K562 (cell line): ENCODE data around the gene IGLL1. TPM values are rescaled to one million over a fixed set of nuclear protein-coding genes. Genes with fewer than 3 reads are reported as not detected.
A peak's percentile ranks its signal among the peaks of the same experiment; 100 is the strongest.

ENCODE experiments used
- ATAC-seq: fragments of 200-7000 bp; cut with Tn5 transposase; 3 replicates; pipeline ENCODE4 v1.9.1; 2020; ENCODE audit warnings: moderate library complexity
- BruUV-seq: library from RNA; stranded (reverse); fragments of 400-500 nt; replicated peaks from 2 replicates; lab custom pipeline; 2021; lab: Mats Ljungman, UMichigan
- CTCF ChIA-PET: fragments of 300-600 bp; formaldehyde crosslinking; extraction: SDS; loops from one replicate; lab custom pipeline; 2021; ENCODE audit warnings: low intra/inter-chr PET ratio; lab: Yijun Ruan, JAX
- POLR2A ChIA-PET: fragments of 300-600, 350-650 bp; sonication (Branson Sonifier 250); formaldehyde crosslinking; extraction: SDS; loops from one replicate; lab custom pipeline; 2021; ENCODE audit warnings: antibody characterized with exemption, inconsistent platforms; lab: Yijun Ruan, JAX
- DNase-seq, 4 experiments: peaks; one replicate each; pipeline versions ENCODE4 v3.0.0 to v3.0.0-alpha.2; 2011 to 2018; ENCODE audit warnings: low spot score in 3 of 4, mixed read lengths in 3 of 4; ENCODE audit errors: extremely low read depth in 1 of 4
- FAIRE-seq: peaks from 2 replicates; lab custom pipeline; 2011; peaks lifted over from hg19 to GRCh38; lab: Jason Lieb, UNC
- H2AFZ ChIP-seq: 2 replicates; pipeline ENCODE4 v1.6.0; 2011; ENCODE audit warnings: low read depth, low read length, control low read depth, inconsistent platforms
- H3K27ac ChIP-seq: fragments of 200-600 bp; 3 replicates; pipeline ENCODE4 v1.8.0; 2011; ENCODE audit warnings: low read depth, mild to moderate bottlenecking, control low read depth, inconsistent platforms, low read length, moderate library complexity, mixed read lengths; ENCODE audit errors: extremely low read depth
- H3K27me3 ChIP-seq, 2 experiments: fragments of 300-600 bp in 1 of 2; 2 replicates in 1 of 2; 3 replicates in 1 of 2; pipeline versions ENCODE4 v1.6.0 to v1.8.0; 2011; ENCODE audit warnings: inconsistent platforms in 2 of 2, low read length in 2 of 2, mild to moderate bottlenecking in 1 of 2, mixed read lengths in 1 of 2, moderate library complexity in 1 of 2; ENCODE audit not compliant: control insufficient read depth in 2 of 2, insufficient read depth in 2 of 2
- H3K36me3 ChIP-seq: fragments of 300-600 bp; 3 replicates; pipeline ENCODE4 v1.8.0; 2011; ENCODE audit warnings: mild to moderate bottlenecking, low read length, inconsistent platforms; ENCODE audit not compliant: control insufficient read depth, insufficient read depth
- H3K4me1 ChIP-seq, 2 experiments: fragments of 200-600 bp in 1 of 2; replicated peaks in 1 of 2; 2 replicates in 1 of 2; 3 replicates in 1 of 2; pipeline versions ENCODE4 v1.5.1 to v1.8.0; 2011; ENCODE audit warnings: inconsistent platforms in 2 of 2, low read length in 2 of 2, mild to moderate bottlenecking in 1 of 2, mixed read lengths in 1 of 2, moderate library complexity in 1 of 2; ENCODE audit not compliant: control insufficient read depth in 2 of 2, insufficient read depth in 2 of 2
- H3K4me2 ChIP-seq: 2 replicates; pipeline ENCODE4 v1.6.1; 2011; ENCODE audit warnings: low read length, control low read depth, inconsistent platforms, mixed read lengths; ENCODE audit not compliant: insufficient read depth
- H3K4me3 ChIP-seq: fragments of 200-600 bp; sonication (generic), shearing (Covaris generic); 2 replicates; pipeline ENCODE4 v1.5.1; 2016; ENCODE audit warnings: control low read depth, inconsistent platforms
- H3K79me2 ChIP-seq: fragments of 200-600 bp; 3 replicates; pipeline ENCODE4 v1.8.0; 2011; ENCODE audit warnings: low read length, inconsistent platforms; ENCODE audit not compliant: control insufficient read depth, insufficient read depth
- H3K9ac ChIP-seq, 2 experiments: 2 replicates each; pipeline versions ENCODE4 v1.6.0 to v1.6.1; 2011; ENCODE audit warnings: low read depth in 2 of 2, low read length in 2 of 2, control low read depth in 1 of 2, inconsistent platforms in 1 of 2, mild to moderate bottlenecking in 1 of 2, mixed read lengths in 1 of 2; ENCODE audit not compliant: insufficient read depth in 1 of 2
- H3K9me1 ChIP-seq: one replicate; pipeline ENCODE4 v1.6.0; 2011; ENCODE audit warnings: inconsistent platforms, mild to moderate bottlenecking, low read length, moderate library complexity; ENCODE audit not compliant: control insufficient read depth, insufficient read depth
- H3K9me3 ChIP-seq: replicated peaks from 2 replicates; pipeline ENCODE4 v1.5.1; 2011; ENCODE audit warnings: low read depth, low read length, inconsistent platforms; ENCODE audit not compliant: control insufficient read depth, insufficient read depth
- H4K20me1 ChIP-seq: replicated peaks from 2 replicates; pipeline ENCODE4 v1.6.1; 2011; ENCODE audit warnings: low read length, inconsistent platforms, mixed read lengths; ENCODE audit not compliant: control insufficient read depth, insufficient read depth
- CXXC5 ChIP-seq: fragments of 250-450 bp; sonication (Bioruptor Pico); IDR thresholded peaks from 2 replicates; pipeline ENCODE4 v1.8.0; 2022; ENCODE audit warnings: inconsistent platforms, mild to moderate bottlenecking, moderate library complexity
- RFX1 ChIP-seq: fragments of 450-650 bp; IDR thresholded peaks from 2 replicates; pipeline ENCODE4 v1.6.1; 2016; ENCODE audit warnings: mild to moderate bottlenecking, moderate library complexity
- WGBS: fragments of 100-300 bp; shearing (Covaris generic); methylation state at CpG from one replicate; pipeline ENCODE4 v1.1.6; 2016; ENCODE audit warnings: low coverage, mixed read lengths; ENCODE audit not compliant: insufficient coverage; ENCODE audit errors: missing lambda C conversion rate; 5-methylcytosine and 5-hydroxymethylcytosine counted together
- in situ Hi-C: fragments of 300-500 bp; cut with MboI; formaldehyde crosslinking; loops from 4 replicates; pipeline ENCODE4 v1.15.0; 2018; ENCODE audit warnings: inconsistent platforms, mixed read lengths
- intact Hi-C: fragments of 100-400 bp; cut with micrococcal nuclease; formaldehyde crosslinking; loops from 2 replicates; pipeline ENCODE4 v1.14.2; 2022
- polyA plus RNA-seq, 8 experiments: library from polyadenylated mRNA; depleted of rRNA in 4 of 8; stranded (reverse) in 5 of 8; unstranded in 3 of 8; fragments of >200 nt; fragmentation: Nextera tagmentation in 2 of 8; fragmentation: Illumina TruSeq in 1 of 8; extraction: Ambion mirVana in 2 of 8; extraction: Trizol in 1 of 8; gene quantifications; 2 replicates each; pipeline versions ENCODE4 v1.2.1 to v1.2.3, GENCODE V29; 2011 to 2014; ENCODE audit warnings: inconsistent platforms in 1 of 8, missing spikeins in 1 of 8
- total RNA-seq, 7 experiments: library from RNA; depleted of rRNA in 6 of 7; stranded (reverse); fragments of >200 nt in 6 of 7; fragmentation: Illumina TruSeq in 2 of 7; extraction: Trizol in 2 of 7; gene quantifications; 2 replicates each; pipeline versions ENCODE4 v1.2.1 to v1.2.3, GENCODE V29; 2011 to 2021; ENCODE audit warnings: low replicate concordance in 1 of 7
- TF ChIP-seq, protein P1 (sequence below): fragments of 250-450 bp; sonication (Bioruptor Pico); IDR thresholded peaks from 2 replicates; pipeline ENCODE4 v1.5.0; 2021
- TF ChIP-seq, protein P2 (sequence below), 3 experiments: IDR thresholded peaks in 2 of 3; conservative IDR thresholded peaks in 1 of 3; 2 replicates each; pipeline ENCODE4 v1.5.1; 2011 to 2012; ENCODE audit warnings: low read length in 3 of 3, mild to moderate bottlenecking in 3 of 3, control low read depth in 2 of 3, improper control_type of control experiment in 1 of 3, inconsistent platforms in 1 of 3, low read depth in 1 of 3, mixed read lengths in 1 of 3, moderate library complexity in 1 of 3; ENCODE audit not compliant: insufficient read depth in 2 of 3

IGLL1 gene
- total and polyA plus RNA-seq, 9 of the 15 experiments (the other 6 are each of a cell fraction or from before 2014, with no cell fraction given), result 0.10 to 0.32 (median 0.20) TPM; not detected in 6

- TF ChIP-seq, protein P1, sequence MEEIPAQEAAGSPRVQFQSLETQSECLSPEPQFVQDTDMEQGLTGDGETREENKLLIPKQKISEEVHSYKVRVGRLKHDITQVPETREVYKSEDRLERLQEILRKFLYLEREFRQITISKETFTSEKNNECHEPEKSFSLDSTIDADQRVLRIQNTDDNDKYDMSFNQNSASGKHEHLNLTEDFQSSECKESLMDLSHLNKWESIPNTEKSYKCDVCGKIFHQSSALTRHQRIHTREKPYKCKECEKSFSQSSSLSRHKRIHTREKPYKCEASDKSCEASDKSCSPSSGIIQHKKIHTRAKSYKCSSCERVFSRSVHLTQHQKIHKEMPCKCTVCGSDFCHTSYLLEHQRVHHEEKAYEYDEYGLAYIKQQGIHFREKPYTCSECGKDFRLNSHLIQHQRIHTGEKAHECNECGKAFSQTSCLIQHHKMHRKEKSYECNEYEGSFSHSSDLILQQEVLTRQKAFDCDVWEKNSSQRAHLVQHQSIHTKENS, result no peak
- TF ChIP-seq CXXC5 (CRISPR knock-in tag), result no peak
Measured at GRCh38 chr22:23555118-23555517, 25.0 kb downstream of the IGLL1 start (continued).

- Histone ChIP-seq H3K27me3 (no peaks in the 10 kb centered on the region; a peak in 1 of 5 replicates), H3K27ac (no peak overlapping the region), H3K4me1 (no peaks in the 10 kb centered on the region), H3K9me3 (no peaks in the 10 kb centered on the region), H3K4me2 (no peak overlapping the region), H2AFZ (no peak overlapping the region), H3K4me3 (no peak overlapping the region), H3K79me2 (no peaks in the 10 kb centered on the region), H3K9ac (no peak overlapping the region), H4K20me1 (no peaks in the 10 kb centered on the region), H3K9me1 (no peaks in the 10 kb centered on the region), H3K36me3 (no peaks in the 10 kb centered on the region)
- WGBS, result 2% methylated on average over 20 of the region's 21 CpGs
- ChIA-PET POLR2A (no interaction called here), CTCF (no interaction called here)
- FAIRE-seq, result no peak
- intact Hi-C loops (no loop called here), in situ Hi-C loops (no loop called here)
- no peak for ATAC-seq
- peak; percentile 61 for TF ChIP-seq RFX1
- TF ChIP-seq, protein P2, sequence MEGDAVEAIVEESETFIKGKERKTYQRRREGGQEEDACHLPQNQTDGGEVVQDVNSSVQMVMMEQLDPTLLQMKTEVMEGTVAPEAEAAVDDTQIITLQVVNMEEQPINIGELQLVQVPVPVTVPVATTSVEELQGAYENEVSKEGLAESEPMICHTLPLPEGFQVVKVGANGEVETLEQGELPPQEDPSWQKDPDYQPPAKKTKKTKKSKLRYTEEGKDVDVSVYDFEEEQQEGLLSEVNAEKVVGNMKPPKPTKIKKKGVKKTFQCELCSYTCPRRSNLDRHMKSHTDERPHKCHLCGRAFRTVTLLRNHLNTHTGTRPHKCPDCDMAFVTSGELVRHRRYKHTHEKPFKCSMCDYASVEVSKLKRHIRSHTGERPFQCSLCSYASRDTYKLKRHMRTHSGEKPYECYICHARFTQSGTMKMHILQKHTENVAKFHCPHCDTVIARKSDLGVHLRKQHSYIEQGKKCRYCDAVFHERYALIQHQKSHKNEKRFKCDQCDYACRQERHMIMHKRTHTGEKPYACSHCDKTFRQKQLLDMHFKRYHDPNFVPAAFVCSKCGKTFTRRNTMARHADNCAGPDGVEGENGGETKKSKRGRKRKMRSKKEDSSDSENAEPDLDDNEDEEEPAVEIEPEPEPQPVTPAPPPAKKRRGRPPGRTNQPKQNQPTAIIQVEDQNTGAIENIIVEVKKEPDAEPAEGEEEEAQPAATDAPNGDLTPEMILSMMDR (IDR thresholded peaks at IDR 0.05 in 2 of 3, conservative IDR thresholded peaks at IDR 0.05 in 1 of 3; ENCODE audit: insufficient read depth in 2 of 3, low read depth in 1 of 3, low read length in 3 of 3), result no peak
- DNase-seq, result no peak
- no TSS peak for BruUV-seq
Measured at GRCh38 chr22:23553924-23554870, 25.9 kb downstream of the IGLL1 start.
